ENCODE measurements around the gene SUCLG1. TPM values are rescaled to one million over a fixed set of nuclear protein-coding genes. Genes with fewer than 3 reads are reported as not detected.

SUCLG1 gene
- total and polyA plus RNA-seq, 2 of the 4 experiments (the other 2 are of a cell fraction): 50.5 to 52.7 TPM

DNA sequence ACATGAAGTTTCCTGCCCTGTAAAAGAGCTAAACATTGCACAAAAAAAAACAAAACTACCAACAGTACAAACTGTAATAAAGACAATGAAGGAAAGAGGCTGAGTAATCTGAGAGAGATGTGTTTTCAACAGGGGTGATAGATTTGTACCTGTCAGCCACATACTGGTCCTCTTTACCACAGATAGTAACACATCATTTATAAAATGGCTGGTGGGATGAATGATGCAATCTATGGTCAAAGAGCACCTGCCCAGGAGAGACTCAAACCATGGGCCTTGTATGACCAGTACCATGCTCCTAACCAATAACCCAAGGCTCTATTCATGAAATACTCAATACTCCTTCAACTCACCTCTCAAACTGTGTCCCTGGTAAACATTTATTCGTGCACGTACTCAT, 4.5 kb downstream of the SUCLG1 start:
- Histone ChIP-seq H3K14ac (replicated peaks; ENCODE audit: low read depth, low read length) (no peak overlapping the region), H2BK5ac (ENCODE audit: low read depth, low read length, poor library complexity, severe bottlenecking) (no peak overlapping the region), H3K56ac (ENCODE audit: extremely low read depth, insufficient read depth, low read length) (no peak overlapping the region), H3K9me3 (ENCODE audit: control insufficient read depth, insufficient read depth, low read length) (no peaks in the 10 kb centered on the region), H2AFZ (replicated peaks; ENCODE audit: low read length, poor library complexity) (no peak overlapping the region), H3K18ac (ENCODE audit: low read depth, low read length) (no peak overlapping the region), H3K23ac (ENCODE audit: low read depth, low read length) (no peak overlapping the region), H3K4me3 (ENCODE audit: insufficient read depth, low read depth, low read length) (no peak overlapping the region), H2AK9ac (replicated peaks; ENCODE audit: low read depth, low read length, poor library complexity) (no peak overlapping the region), H3K27me3 (ENCODE audit: control insufficient read depth, insufficient read depth, low read length) (no peaks in the 10 kb centered on the region), H2BK15ac (ENCODE audit: low read depth, low read length) (no peak overlapping the region), H3K4ac (ENCODE audit: low read depth, low read length) (no peak overlapping the region), H2AK5ac (ENCODE audit: low read depth, low read length) (no peak overlapping the region), H3K9me1 (ENCODE audit: insufficient read depth, low read length) (peaks cover 4% of the 10 kb centered on the region), H4K20me1 (ENCODE audit: insufficient read depth, low read length) (peaks cover 17% of the 10 kb centered on the region), H3K4me1 (ENCODE audit: control insufficient read depth, insufficient read depth, low read length) (peaks cover 3% of the 10 kb centered on the region; the same call in 1 of the 2 replicates), H2BK20ac (ENCODE audit: low read depth, low read length) (no peak overlapping the region), H4K5ac (ENCODE audit: low read depth, low read length) (no peak overlapping the region), H3K79me1 (ENCODE audit: low read depth in 1 of 2, low read length in 2 of 2) (peaks cover 39 to 68% of the 10 kb centered on the region in 2 experiments), H3K27ac (ENCODE audit: insufficient read depth, low read length) (no peak overlapping the region), H3K36me3 (ENCODE audit: control insufficient read depth, insufficient read depth, low read length) (0 out of 2 replicates have a peak, but pooled peaks cover 1% of the 10 kb centered on the region), H4K91ac (ENCODE audit: insufficient read depth, low read depth, low read length) (no peak overlapping the region), H3K4me2 (ENCODE audit: low read depth, low read length) (no peak overlapping the region), H4K8ac (ENCODE audit: low read depth in 2 of 2, low read length in 2 of 2) (no peak overlapping the region), H2BK120ac (ENCODE audit: low read depth, low read length) (no peak overlapping the region), H3K9ac (ENCODE audit: low read depth, low read length) (no peak overlapping the region)
- no peak for ATAC-seq (ENCODE audit: low read depth)
- in situ Hi-C loops (cut with MboI; ENCODE audit: low sequenced_read_pairs) (no loop called here), intact Hi-C loops (cut with micrococcal nuclease) (no loop called here), dilution Hi-C loops (cut with HindIII; ENCODE audit: low sequenced_read_pairs, unreplicated experiment) (no loop called here)
- no peak for DNase-seq
- WGBS, 2 experiments (ENCODE audit: extremely low coverage in 2 of 2, insufficient read length in 1 of 2): no CpG with 5 or more reads among the region's 2 CpGs
- TF ChIP-seq, protein P1, sequence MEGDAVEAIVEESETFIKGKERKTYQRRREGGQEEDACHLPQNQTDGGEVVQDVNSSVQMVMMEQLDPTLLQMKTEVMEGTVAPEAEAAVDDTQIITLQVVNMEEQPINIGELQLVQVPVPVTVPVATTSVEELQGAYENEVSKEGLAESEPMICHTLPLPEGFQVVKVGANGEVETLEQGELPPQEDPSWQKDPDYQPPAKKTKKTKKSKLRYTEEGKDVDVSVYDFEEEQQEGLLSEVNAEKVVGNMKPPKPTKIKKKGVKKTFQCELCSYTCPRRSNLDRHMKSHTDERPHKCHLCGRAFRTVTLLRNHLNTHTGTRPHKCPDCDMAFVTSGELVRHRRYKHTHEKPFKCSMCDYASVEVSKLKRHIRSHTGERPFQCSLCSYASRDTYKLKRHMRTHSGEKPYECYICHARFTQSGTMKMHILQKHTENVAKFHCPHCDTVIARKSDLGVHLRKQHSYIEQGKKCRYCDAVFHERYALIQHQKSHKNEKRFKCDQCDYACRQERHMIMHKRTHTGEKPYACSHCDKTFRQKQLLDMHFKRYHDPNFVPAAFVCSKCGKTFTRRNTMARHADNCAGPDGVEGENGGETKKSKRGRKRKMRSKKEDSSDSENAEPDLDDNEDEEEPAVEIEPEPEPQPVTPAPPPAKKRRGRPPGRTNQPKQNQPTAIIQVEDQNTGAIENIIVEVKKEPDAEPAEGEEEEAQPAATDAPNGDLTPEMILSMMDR (conservative IDR thresholded peaks at IDR 0.05; ENCODE audit: low read depth, low read length): no peak
- peak; percentile 40; the same call in 1 of the 2 replicates for TF ChIP-seq CEBPB (IDR thresholded peaks at IDR 0.05; ENCODE audit: low read depth, low read length)
- CTCF ChIA-PET: no interaction called here
- POLR2A ChIA-PET (ENCODE audit: unreplicated experiment): no interaction called here
- no TSS peak for BruUV-seq (replicated peaks)

Measured in IMR-90 (cell line).